Activated CD4-positive, CD25-positive, alpha-beta regulatory T cell treated with anti-CD3 and anti-CD28 coated beads, Interleukin-2, amount 50 U/mL, for 24 hours (primary cell): ENCODE results near the gene PRRC1.
"Not testable (repeated sequence)": the region's sequence is repeated elsewhere in the genome, so short reads cannot be mapped to it uniquely, and the experiment has no call there.

ENCODE experiments used
- ATAC-seq, 2 donors: fragments of 150-1000 bp; cut with Tn5 transposase; one replicate each; pipeline ENCODE4 v1.10.0; 2021; ENCODE audit warnings: mild to moderate bottlenecking in 1 of 2, moderate library complexity in 1 of 2

The PRRC1 gene

DNA sequence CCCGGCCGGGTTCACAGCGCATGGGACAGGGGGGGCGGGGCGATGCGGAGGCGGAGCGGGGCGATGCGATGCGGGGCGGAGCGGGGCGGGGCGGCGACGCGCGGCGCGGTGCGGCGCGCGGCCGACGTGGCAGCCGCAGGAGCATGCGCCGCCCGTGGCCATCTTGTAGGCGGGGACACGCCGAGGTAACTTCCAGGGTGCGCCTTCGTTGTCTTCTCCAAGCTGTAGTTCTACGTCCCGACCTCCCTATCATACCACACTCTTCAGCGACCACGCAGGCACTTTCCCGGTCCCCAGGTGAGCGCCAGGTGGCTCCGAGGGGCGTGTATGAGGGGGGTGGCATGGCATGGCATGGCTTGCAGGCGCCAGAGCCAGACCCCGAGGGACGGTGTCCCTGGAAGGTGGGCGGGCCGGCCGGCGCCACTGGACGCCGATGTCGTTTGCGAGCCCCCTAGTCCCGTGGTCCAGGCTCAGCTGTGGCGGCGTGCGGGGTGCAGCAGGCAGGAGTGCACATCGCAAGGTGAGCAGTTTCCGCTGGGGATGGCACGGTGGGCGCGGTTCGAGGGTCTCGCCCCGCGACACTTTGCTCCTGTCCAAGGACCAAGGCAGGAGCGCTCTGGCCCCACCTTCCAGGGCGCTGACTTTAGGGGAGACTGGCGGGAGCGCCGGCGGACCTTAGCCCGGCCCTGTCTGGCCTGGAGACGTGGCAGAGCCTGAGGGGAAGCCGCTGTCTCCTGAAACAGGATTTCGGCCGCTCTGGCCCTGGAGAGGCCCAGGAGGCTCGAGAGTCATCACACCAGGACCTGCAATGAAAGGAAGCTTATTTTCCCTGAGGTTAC is at the start of gene PRRC1:
TSS of gene PRRC1 (plus strand) at position 161 of the 839 bp plus-strand sequence. CDS start 5,840 bp downstream, outside the sequence.
- peak; percentile 96 to 97 for ATAC-seq

DNA sequence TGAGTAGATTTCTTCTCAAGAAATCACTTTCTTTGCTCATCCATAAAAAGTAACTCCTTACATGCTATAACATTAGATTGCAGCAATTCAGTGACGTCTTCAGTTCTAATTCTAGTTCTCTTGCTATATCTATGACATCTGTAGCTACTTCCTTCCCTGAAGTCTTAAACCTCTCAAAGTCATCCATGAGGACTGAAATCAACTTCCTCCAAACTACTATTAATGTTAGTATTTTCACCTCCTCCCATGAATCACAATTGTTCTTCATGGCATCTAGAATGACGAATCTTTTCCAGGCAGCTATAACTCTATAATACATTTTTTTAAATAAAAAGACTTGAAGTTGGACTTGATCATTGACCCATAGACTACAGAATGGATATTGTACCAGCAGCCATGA is 46.2 kb upstream of the PRRC1 start:
- ATAC-seq: no peak

DNA sequence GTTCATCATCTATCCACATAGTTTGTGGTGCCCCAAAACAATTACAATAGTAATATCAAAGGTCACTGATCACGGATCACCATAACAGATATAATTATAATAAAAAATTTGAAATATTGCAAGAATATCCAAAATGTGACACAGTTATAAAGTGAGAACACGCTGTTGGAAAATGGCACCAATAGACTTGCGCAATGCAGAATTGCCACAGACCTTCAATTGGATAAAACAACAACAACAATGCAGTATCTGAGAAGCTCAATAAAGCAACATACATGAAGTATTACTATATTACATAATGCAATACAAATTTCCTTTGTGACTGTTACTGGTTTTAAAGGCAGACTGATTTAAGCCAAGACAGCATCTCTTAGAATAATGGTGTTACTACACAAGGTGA is 44.7 kb upstream of the PRRC1 start:
- no peak for ATAC-seq

GRCh38 chr5:127486471-127486870 is 31.0 kb upstream of the PRRC1 start:
- no peak for ATAC-seq

DNA sequence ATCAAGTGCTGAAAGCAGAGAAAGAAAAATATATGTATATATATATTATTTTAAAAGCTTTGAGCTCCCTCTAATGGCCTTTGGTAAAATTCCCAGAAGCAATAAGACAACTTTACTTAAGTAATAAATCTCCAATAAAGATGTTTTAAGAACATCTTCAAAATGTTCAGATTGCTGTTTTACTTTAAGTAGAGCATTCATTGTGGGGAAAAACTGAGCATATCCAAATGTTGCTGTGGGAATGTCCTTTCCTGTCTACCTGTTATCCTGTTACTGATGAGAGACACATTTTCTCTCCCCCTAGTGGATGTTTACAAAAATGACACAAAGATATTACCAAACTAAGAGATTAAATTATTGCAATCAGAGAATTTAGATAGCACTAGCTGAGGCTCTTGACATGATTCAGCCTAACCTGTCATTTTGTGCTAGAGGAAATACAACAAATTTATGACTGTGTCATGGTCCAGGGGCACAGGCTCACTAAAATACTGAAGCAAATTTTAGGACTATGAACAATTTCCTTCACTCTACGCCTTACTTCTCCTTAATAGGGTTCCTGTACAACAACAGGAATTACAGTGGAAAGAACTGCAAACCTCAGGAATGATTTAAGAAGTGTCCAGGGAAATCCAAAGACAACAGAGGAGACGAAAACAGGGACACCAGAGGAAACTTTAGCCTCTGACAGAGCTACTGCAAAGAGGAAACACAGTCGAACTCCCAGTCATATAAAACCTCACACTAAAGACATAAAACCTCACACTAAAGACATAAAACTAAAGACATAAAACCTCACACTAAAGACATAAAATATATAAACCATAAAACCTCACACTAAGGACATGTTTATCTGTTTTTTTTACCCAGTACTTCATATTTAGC is 24.3 kb upstream of the PRRC1 start:
- ATAC-seq: peak; percentile 38 to 41

DNA sequence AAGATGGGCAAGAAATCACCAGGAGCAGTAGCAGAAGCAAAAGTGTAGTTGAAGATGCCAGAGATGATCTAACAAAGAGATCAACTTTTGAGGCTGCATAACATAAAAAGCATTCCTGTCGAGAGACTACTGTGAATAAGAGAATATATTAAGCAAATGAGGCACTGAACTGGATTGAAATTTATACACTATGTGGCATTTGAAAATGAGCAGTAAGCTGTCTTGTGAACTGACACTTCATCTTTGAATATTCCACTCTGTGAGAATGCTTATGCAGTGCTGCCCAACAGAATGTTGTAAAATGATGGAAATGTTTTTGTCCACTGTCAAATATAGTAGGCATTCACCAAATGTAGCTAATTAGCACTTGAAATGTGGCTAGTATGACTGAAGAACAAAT is 18.9 kb upstream of the PRRC1 start:
- ATAC-seq: no peak

- no peak for ATAC-seq
Observed at GRCh38 chr5:127505905-127506304, 11.5 kb upstream of the PRRC1 start.

- no peak for ATAC-seq
Observed at GRCh38 chr5:127506616-127507015, 10.8 kb upstream of the PRRC1 start.

- no peak for ATAC-seq
Observed at GRCh38 chr5:127508644-127509373, 8.6 kb upstream of the PRRC1 start.

- no peak for ATAC-seq
Observed at GRCh38 chr5:127513408-127513970, 4.0 kb upstream of the PRRC1 start.

- ATAC-seq: no peak
Observed at GRCh38 chr5:127514816-127515215, 2.6 kb upstream of the PRRC1 start.

GRCh38 chr5:127515693-127516440 is 1.6 kb upstream of the PRRC1 start:
- no peak for ATAC-seq

DNA sequence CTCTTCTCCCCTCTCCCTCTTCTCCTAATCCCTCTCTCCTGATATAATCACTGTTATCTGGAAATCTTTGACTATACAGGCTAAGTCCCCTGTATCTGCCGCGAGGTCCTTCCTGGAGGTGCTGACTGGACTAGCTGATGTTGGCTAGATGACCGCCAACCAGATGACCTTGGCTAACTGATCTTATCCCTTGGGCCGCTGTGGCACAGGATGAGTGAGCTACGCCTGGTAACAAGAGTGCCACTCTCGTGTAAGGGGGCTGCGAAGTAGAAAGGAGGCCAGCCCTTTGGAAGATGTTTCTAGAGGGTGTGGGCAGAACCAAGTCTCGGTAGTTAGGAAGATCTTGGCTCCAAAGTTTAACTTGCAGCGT is 345 bp upstream of the PRRC1 start:
- peak; percentile 25 to 39 for ATAC-seq

DNA sequence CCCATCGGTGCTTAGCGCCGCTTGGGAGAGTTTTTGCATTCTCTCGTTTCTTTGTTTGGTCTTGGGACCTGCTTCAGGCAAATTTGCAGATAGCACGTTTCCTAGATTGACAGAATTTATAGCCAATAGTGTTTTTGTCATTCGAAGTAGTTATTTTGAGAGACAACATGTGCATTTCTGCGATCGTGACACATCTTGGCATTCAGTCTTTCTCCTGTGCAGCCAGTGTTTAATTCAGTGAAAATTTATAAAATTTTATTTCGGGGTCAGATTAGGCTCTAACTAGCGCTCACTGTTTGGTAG is 830 bp downstream of the PRRC1 start:
- ATAC-seq: peak; percentile 1 to 3

- ATAC-seq: no peak
Observed at GRCh38 chr5:127519527-127519926, 2.1 kb downstream of the PRRC1 start.

DNA sequence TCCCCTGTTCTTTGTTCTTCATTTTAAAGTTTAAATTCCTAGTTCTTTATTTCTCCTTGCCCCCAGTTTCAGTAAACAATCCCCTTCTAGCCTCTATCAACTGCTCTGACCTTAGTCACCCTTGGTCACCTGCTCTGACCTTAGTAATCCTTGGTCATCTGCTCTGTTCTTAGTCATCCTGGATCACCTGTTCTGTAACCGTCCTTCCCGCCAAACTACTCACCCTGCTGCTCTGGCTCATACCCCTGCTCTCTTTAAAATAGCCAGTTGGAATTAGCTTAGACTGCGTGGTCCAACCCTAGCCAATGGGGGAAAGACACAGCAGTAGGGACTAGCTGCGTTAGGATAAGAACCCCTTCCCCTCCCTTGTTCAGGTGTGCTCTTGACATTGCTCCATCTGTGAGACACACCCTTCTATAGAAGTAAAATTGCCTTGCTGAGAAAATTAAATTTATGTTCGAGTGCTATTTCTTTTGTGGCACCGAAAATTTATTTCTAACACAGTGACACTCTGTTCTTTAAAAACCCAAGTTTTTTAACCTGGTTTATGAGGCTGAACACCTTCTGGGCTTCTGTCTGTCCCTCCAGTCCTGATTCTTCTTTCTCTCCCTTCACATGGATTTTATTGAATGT is 3.8 kb downstream of the PRRC1 start:
- ATAC-seq: no peak

DNA sequence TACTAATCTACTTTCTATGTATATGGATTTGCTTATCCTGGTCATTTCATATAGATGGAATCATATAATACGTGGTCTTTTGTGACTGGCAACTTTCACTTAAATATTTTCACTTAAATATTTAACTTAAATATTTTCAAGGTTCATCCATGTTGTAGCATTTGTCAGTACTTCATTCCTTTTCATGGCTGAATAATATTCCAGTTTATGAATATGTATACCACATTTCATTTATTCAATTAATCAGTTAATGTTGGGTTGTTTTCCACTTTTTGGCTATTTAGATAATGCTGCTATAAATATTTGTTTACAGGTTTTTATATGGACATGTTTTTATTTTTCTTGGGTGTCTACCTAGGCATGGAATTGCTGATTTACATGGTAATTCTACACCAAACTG is 7.7 kb downstream of the PRRC1 start:
- no peak for ATAC-seq

DNA sequence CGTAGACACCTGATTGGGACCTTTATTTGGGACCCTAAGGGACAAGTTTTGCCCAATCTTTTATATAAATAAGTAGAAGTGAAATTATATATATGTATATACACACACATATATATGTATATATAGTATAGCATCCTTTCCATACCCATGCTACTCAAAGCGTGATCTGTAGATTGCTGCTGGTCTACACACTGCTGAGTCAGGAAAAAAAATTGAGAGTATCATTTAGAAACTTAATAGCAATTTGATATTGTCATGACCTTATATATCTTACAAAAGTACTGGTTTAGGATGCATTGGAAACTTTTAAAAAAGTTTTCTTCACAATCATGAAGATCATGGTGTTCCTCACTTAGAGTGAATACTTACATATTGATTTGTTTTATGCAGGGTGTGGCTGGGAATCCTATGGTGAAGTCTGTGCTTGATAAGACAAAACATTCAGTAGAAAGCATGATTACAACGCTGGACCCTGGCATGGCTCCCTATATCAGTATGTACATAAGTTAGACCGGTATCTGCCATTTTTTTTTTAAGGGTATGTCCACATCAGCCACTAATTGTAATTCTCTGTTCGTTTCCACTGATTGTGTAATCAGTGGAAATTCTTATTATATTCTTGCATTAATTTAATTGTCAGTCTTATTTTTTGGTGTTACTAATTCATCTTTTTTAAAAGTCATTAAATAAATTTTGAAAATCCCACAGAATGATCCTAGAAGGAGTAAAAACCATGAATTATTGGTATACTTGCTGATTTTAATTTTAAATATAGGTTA is 12.7 kb downstream of the PRRC1 start:
- ATAC-seq: no peak

GRCh38 chr5:127536687-127537086 is 19.2 kb downstream of the PRRC1 start:
- no peak for ATAC-seq

DNA sequence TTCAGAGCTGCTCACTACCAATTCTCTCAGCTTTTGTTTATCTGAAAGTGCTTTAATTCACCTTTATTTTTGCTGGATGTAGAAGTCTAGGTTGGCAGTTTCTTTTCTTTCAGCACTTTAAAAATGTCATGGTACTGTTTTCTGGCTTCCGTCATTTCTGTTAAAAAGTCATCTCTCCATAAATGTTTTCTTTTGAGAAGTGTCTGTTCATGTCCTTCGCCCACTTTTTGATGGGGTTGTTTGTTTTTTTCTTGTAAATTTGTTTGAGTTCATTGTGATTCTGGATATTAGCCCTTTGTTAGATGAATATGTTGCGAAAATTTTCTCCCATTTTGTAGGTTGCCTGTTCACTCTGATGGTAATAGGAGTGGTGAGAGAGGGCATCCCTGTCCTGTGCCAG is 23.1 kb downstream of the PRRC1 start:
- ATAC-seq: not testable (repeated sequence)

GRCh38 chr5:127545249-127545648 is 27.8 kb downstream of the PRRC1 start:
- ATAC-seq: not testable (repeated sequence)
